ES-I3 (cell line): ENCODE data around the gene C1QL2.

ENCODE experiments used
- H3K36me3 ChIP-seq: 2 replicates; pipeline ENCODE4 v1.6.1; 2013; ENCODE audit warnings: mild to moderate bottlenecking, low read length, control low read depth, moderate library complexity; ENCODE audit not compliant: insufficient read depth
- H3K4me1 ChIP-seq: 2 replicates; pipeline ENCODE4 v1.6.1; 2013; ENCODE audit warnings: mild to moderate bottlenecking, control low read depth, low read length; ENCODE audit not compliant: insufficient read depth
- H3K9ac ChIP-seq: 2 replicates; pipeline ENCODE4 v1.6.1; 2013; ENCODE audit warnings: low read depth, mild to moderate bottlenecking, low read length, moderate library complexity
- H3K9me3 ChIP-seq: 2 replicates; pipeline ENCODE4 v1.6.1; 2013; ENCODE audit warnings: mild to moderate bottlenecking, low read length, moderate library complexity; ENCODE audit not compliant: control insufficient read depth, insufficient read depth

Gene C1QL2

DNA sequence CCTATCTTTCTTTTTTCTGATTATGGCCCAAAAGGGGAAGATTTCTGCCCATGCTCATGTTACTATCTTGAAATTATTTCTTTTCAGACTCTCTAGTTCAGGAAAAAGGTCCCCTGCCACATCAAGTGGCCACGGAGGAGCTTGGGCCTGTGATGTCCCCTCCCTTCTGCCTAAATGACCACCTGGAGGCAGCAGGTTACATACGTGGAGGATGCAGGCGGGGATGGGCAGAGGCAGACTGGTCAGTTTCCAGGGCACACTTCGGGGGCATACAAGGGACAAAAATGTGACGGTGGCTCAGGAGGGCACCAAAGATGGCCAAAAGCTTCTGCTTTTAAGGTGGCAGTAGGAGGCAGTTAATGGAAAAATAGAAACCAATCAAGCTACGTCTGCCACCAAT lies 34.3 kb upstream of the C1QL2 start:
- Histone ChIP-seq H3K9me3 (no peaks in the 10 kb centered on the region), H3K4me1 (peaks cover 20% of the 10 kb centered on the region), H3K36me3 (no peaks in the 10 kb centered on the region), H3K9ac (no peak overlapping the region)

DNA sequence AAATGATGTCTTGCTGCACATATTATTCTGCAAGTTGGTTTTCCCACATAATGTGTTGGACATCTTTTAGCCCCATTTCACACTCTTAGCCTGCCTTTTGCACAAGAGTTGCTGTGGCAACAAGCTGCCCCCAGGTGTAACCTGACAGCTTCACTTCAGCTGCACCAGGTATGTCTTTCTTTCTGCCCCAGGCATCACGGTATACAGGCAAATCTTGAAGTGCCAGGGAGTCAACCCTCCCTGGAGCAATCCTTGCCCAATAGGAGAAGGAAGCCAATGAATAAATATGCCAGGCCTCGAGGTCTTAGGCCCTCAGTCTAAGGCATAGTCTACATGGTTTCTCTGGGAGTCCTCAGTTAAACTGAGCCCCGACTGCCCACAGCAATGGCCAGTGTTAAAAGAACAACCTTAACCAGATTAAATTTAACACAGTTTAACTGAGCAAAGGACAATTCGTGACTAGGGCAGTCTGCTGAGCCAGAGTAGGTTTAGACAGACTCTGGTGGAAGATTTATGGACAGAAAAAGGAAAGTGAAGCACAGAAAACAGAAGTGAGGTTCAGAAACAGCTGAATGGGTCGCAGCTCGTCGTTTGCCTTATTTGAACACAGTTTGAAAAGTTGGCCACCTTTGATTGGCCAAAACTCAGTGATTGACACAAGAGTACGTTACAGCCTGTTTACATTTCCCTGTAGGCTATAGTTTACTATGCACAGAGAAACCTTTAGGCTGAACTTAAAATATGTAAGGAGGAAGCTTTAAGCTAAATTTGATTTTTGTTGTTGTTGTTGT lies 32.0 kb upstream of the C1QL2 start:
- Histone ChIP-seq H3K36me3 (no peaks in the 10 kb centered on the region), H3K9ac (no peak overlapping the region), H3K9me3 (no peaks in the 10 kb centered on the region), H3K4me1 (peaks cover 3% of the 10 kb centered on the region; the same call in 1 of the 2 replicates)

DNA sequence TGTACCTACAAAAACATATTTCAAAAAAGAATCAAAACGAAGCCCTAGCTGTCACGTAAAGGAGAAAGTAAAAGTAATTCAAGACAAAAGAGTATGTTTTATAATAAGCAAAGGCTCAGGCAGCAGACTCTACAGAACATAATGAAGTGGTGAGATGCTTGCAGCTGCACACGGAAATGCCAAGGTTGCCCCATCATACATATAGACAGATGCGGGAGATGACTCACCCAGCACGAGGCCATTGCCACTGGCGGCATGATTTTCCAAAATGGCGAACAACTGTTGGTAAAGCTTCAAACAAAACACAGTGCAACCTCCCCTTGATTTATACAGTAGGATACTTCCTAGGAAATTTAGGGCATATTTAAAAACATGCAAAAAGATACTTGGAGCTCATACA lies 26.0 kb upstream of the C1QL2 start:
- no peaks in the 10 kb centered on the region for H3K9me3 ChIP-seq
- no peak overlapping the region for H3K9ac ChIP-seq
- H3K36me3 ChIP-seq: no peaks in the 10 kb centered on the region
- no peaks in the 10 kb centered on the region for H3K4me1 ChIP-seq

DNA sequence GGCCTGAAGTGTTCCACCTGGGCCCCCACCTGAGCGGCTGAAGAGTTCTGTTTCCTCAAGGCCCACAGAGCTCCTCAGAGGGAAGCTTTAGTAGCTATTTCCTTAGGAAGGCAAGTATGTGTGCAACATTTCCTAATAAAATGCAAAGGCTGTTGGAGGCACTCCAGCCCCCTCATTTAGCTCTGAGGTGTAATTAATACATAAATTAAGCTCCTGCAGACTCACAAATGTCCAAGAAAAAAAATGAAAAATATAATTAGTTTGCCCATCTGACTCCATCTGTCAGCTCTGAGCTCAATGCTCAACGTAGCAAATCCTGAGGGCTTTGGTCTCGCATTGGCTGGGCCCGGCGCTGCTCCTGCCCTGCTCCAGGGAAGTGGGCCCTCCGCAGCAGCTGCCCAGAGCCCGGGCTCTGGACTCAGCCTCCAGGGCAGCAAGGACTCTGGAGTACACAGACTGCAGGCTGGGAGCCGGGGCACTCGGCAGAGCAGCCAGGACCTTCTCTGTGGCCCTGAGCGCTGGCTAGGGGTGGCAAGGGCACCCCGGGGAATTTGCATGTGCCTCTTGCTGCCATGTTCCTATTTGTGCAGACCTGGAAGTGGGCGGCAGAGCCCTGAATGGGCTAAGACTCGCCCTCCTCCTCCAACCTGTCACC lies 23.4 kb upstream of the C1QL2 start:
- no peaks in the 10 kb centered on the region for H3K4me1 ChIP-seq
- H3K9ac ChIP-seq: no peak overlapping the region
- no peaks in the 10 kb centered on the region for H3K36me3 ChIP-seq
- no peaks in the 10 kb centered on the region for H3K9me3 ChIP-seq

DNA sequence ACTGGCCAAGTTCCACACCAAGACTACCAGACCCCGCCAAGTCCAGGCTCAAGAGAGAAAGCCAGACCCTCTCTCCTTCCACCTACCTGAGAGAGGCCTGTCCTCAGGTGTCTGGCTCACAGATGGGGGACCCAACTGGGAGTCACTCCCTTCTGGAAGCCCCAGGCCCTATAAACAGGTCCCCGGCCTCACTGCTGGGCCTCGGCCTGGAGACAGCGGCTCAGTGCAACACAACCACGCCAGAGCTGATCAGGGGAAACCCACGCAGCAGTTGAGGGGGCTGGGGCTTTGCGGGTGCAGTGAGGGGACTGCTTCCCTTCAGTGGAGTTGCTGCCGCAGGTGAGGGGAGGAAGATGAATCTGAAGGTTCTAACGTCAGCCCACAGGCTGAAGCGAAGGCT lies 22.8 kb upstream of the C1QL2 start:
- H3K4me1 ChIP-seq: no peaks in the 10 kb centered on the region
- H3K36me3 ChIP-seq: no peaks in the 10 kb centered on the region
- no peaks in the 10 kb centered on the region for H3K9me3 ChIP-seq
- H3K9ac ChIP-seq: no peak overlapping the region

DNA sequence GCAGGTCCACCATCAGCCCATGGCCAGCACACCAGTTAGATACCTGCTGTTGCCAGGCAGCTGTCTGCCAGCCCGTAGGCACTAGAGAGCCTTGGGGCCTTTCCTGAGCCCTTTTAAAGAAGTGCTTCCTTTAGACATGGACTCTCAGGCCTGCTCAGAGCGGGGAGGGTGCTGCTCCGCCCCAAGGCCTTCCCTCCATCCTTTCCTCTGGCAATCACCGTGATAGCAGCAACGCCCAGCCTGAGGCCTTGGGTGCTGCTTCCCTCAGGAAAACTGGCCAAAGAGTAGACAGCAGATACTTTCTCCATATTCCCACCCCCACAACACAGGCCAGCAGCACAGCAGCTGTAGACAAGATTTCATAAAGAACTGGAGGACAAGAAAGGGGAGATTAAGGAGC lies 22.3 kb upstream of the C1QL2 start:
- no peak overlapping the region for H3K9ac ChIP-seq
- H3K4me1 ChIP-seq: no peaks in the 10 kb centered on the region

DNA sequence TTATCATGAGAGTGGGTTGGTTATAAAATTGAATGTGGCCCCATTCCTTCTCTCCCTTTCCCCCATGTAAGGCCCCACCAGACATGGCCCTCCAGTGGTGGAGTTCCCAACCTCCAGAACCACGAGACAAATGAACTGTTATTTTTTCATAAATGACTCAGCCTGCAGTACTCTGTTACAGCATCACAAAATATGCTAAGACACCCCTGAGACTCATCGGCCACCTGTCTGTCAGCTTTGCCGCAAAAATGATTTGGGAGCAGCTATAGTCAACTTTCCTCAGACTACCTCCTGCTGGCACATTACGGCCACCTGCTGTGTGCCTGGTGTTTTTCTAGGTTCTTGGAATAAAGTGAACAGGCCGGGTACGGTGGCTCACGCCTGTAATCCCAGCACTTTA lies 21.4 kb upstream of the C1QL2 start:
- Histone ChIP-seq H3K36me3 (no peaks in the 10 kb centered on the region), H3K9me3 (no peaks in the 10 kb centered on the region), H3K4me1 (no peaks in the 10 kb centered on the region), H3K9ac (no peak overlapping the region)

More for the DNA sequence above, 22.3 kb upstream of the C1QL2 start:
- H3K9me3 ChIP-seq: no peaks in the 10 kb centered on the region
- H3K36me3 ChIP-seq: no peaks in the 10 kb centered on the region

DNA sequence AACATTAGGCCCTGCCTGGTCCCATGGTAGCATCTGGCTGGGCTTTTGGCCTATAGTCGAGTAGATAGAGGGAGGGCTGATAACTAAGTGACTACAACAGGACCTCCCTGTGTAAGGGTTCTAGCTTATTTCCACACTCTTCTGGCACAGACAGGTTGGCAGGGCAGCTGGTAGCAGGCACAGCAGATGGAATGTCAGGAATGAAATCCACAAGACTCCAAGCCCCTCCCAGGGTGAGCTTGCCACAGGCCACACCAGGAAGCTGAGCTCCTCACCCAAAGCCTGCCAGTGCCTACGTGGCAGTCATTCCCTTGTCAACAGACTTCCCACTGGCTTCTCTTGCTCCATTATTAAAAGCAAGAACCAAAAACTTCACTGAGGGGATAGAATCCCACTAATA lies 20.7 kb upstream of the C1QL2 start:
- Histone ChIP-seq H3K9ac (no peak overlapping the region), H3K4me1 (no peaks in the 10 kb centered on the region), H3K9me3 (no peaks in the 10 kb centered on the region), H3K36me3 (no peaks in the 10 kb centered on the region)

DNA sequence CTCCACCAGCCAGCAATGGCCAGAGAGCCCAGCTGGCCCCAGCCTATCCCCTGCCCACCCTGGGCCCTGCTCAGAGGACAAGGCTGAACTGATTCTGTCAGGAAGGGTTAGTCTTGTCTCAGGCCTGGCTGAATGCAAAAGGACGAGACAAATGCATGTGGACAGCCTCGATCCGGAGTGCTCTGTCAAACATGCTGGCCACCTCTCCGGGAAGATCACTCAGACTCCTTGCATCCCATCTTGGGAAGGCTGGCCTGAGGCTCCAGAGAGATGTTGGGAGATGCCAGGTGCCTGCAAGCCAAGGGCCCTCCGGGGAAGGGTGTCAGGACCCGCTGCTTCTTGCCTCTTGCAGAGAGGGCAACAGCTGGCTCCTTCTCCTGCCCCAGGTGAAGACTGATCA lies 20.2 kb upstream of the C1QL2 start:
- Histone ChIP-seq H3K4me1 (no peaks in the 10 kb centered on the region), H3K9ac (no peak overlapping the region), H3K36me3 (no peaks in the 10 kb centered on the region), H3K9me3 (no peaks in the 10 kb centered on the region)

DNA sequence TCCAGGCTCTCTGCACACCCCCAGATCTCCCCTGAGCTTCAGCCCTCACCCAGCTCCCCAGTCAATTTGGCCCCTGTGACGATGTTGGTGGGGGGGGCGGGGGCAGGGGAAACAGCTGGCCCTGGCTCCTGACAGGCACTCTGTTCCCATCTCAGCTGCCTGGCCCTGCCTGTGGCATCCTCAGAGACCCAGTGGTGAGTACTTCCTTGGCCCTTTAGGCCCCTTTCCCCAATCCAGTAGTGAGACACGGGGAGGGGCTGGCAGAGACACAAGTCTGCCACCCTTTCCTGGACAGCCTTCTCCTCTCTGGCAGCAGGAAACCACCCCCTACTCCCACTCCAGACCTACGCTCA lies 19.3 kb upstream of the C1QL2 start:
- H3K4me1 ChIP-seq: no peaks in the 10 kb centered on the region
- no peak overlapping the region for H3K9ac ChIP-seq
- no peaks in the 10 kb centered on the region for H3K36me3 ChIP-seq
- H3K9me3 ChIP-seq: no peaks in the 10 kb centered on the region

DNA sequence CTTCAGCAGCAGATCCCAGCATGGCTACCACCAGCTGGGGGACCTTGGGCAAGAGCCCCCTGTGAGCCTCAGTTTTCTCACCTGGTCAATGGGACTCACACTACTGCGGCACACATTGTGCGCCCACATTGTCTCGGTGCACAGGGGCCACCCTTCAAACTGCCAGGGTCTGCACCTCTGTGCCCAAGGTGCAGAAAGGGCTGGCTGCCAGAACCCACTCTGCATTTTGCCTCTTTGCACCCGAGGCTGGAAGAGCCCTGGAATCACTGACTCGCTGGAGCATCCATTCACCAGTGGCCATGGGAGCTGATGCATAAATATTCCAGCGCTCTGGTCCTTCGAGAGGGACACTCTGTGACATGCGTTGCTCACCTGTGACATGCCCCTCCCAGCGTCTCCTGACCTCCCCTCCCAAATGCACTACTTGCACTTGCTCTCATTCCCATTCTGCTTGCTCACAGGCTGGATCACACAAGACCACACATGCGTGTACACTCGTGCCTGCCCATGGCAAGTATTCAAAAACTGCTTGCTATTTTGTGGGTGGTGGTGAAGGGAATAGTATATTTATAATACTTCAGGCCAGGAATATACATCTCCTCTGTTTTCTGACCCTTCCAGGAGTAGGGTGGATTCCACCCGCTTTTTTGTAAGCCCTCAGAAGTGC lies 18.8 kb upstream of the C1QL2 start:
- no peaks in the 10 kb centered on the region for H3K4me1 ChIP-seq
- no peak overlapping the region for H3K9ac ChIP-seq
- H3K36me3 ChIP-seq: no peaks in the 10 kb centered on the region
- no peaks in the 10 kb centered on the region for H3K9me3 ChIP-seq

DNA sequence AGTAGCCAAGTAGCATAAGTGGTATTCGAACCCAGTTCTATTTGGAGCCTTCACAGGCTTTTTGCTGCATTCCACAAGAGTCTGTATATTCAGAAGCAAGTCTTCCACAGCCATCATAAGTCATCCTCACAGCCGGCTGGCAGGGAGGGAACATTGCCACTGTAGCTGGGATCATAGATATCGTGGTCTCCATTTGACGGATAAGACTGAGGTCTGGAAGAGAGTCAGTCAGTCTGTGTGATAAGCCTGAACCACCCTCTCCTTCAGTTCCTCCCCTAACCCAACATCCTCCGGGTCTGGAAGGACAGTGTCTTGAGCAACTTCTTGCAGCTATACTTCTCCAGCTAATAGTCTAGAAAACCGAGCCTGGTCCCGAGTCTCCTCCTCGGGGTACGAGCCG lies 17.0 kb upstream of the C1QL2 start:
- no peaks in the 10 kb centered on the region for H3K9me3 ChIP-seq
- no peaks in the 10 kb centered on the region for H3K36me3 ChIP-seq
- no peak overlapping the region for H3K9ac ChIP-seq
- H3K4me1 ChIP-seq: no peaks in the 10 kb centered on the region

DNA sequence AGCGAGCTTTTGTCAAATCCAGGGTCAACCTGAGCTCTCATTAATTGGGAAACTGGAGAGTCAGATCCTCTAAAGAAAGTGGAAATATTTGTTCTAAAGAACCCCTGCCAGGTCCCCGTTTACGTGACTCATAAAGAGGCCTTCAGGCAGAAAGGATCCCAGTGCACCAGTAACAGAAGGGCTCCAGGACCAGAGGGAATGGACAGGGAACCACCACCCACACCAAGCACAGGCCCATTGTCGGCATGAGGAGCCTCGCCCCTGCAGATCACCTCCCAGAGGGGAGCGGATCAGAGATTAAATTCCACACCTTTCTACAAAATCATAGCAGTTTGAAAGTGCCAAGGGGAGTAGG lies 16.4 kb upstream of the C1QL2 start:
- H3K4me1 ChIP-seq: no peaks in the 10 kb centered on the region
- H3K36me3 ChIP-seq: no peaks in the 10 kb centered on the region
- H3K9me3 ChIP-seq: no peaks in the 10 kb centered on the region
- no peak overlapping the region; the same call in 1 of the 2 replicates for H3K9ac ChIP-seq

DNA sequence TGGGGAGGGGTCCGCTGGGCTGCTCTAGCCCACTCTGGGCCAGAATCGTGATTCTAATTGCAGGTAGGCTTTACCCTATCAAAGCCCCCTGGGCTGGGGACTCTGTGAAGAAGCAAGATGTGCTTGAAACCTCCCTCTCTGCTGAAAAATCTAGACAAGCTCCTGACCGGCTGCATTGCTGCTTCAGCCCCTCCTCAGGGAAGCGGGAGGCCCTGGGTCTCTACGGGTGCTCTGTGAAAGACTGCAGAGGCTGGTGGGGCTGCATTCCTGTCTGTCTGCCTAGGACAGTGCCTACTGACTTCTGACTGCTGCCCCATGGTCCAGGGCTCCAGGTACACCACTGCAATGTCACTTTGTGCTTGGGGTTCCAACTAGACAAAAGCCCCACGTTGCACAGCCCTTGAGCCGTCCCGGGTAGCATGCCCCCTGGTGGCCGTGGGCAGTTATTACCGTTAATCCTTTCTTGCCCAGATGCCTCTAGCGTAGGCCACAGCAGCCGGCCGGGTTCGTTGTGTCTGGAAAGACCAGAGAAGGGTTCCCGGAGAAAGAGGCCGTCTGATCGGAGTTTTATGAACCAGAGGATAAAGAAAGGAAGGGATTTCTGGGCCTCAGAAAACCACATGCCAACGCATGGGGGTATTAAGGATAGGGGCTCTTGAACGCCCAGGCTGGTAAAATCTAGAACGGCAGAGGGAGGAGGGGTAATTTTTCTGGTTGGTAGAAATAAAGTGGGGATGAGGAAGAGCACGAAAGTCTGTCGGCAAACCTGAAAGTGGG lies 15.9 kb upstream of the C1QL2 start:
- Histone ChIP-seq H3K9me3 (no peaks in the 10 kb centered on the region), H3K4me1 (no peaks in the 10 kb centered on the region), H3K36me3 (no peaks in the 10 kb centered on the region), H3K9ac (no peak overlapping the region; the same call in 1 of the 2 replicates)
